CD14-positive monocyte (primary cell): Measurements from ENCODE around the gene RSPRY1. TPM values are rescaled to one million over a fixed set of nuclear protein-coding genes. Genes with fewer than 3 reads are reported as not detected.
A peak's percentile ranks its signal among the peaks of the same experiment; 100 is the strongest.

Experiments used
- DNase-seq, 3 donors: peaks; one replicate each; pipeline ENCODE4 v3.0.0-alpha.2; 2011 to 2022
- H2AFZ ChIP-seq: 2 replicates; pipeline ENCODE4 v1.6.0; 2012; ENCODE audit warnings: mild to moderate bottlenecking, low read depth, low read length, inconsistent platforms; ENCODE audit not compliant: insufficient read depth, poor library complexity, severe bottlenecking
- H3K27ac ChIP-seq, 2 donors: 1 replicate in 1 of 2; 2 replicates in 1 of 2; pipeline ENCODE4 v1.5.1; 2012 to 2013; ENCODE audit warnings: low read length in 2 of 2, control low read depth in 1 of 2, inconsistent platforms in 1 of 2, low read depth in 1 of 2, mild to moderate bottlenecking in 1 of 2
- H3K27me3 ChIP-seq, 2 donors: one replicate each; pipeline versions ENCODE4 v1.6.0 to v1.6.1; 2011 to 2013; ENCODE audit warnings: low read length in 2 of 2; ENCODE audit not compliant: control insufficient read depth in 2 of 2, insufficient read depth in 2 of 2
- H3K36me3 ChIP-seq, 2 donors: replicated peaks in 1 of 2; 1 replicate in 1 of 2; 2 replicates in 1 of 2; pipeline versions ENCODE4 v1.5.1 to v1.6.1; 2012 to 2013; ENCODE audit warnings: low read length in 2 of 2, control low read depth in 1 of 2, inconsistent platforms in 1 of 2, mild to moderate bottlenecking in 1 of 2; ENCODE audit not compliant: insufficient read depth in 2 of 2, control insufficient read depth in 1 of 2
- H3K4me1 ChIP-seq, 2 donors: 1 replicate in 1 of 2; 2 replicates in 1 of 2; pipeline versions ENCODE4 v1.5.1 to v1.6.1; 2012 to 2013; ENCODE audit warnings: low read length in 2 of 2, control low read depth in 1 of 2, inconsistent platforms in 1 of 2, mild to moderate bottlenecking in 1 of 2, moderate library complexity in 1 of 2; ENCODE audit not compliant: insufficient read depth in 2 of 2, control insufficient read depth in 1 of 2
- H3K4me2 ChIP-seq: replicated peaks from 2 replicates; pipeline ENCODE3; 2012; ENCODE audit warnings: low read length, moderate library complexity, mild to moderate bottlenecking; ENCODE audit not compliant: poor library complexity, severe bottlenecking; ENCODE audit errors: extremely low read depth
- H3K4me3 ChIP-seq, 3 experiments: fragments of 200-600 bp in 1 of 3; sonication (generic) in 1 of 3; replicated peaks in 1 of 3; 1 replicate in 2 of 3; 2 replicates in 1 of 3; pipeline ENCODE4 v1.5.1; 2011 to 2013; ENCODE audit warnings: low read length in 3 of 3, mild to moderate bottlenecking in 3 of 3, control low read depth in 2 of 3, low read depth in 2 of 3, inconsistent platforms in 1 of 3, moderate library complexity in 1 of 3
- H3K79me2 ChIP-seq: 2 replicates; pipeline ENCODE4 v1.6.0; 2012; ENCODE audit warnings: mild to moderate bottlenecking, control low read depth, inconsistent platforms, low read length, moderate library complexity; ENCODE audit not compliant: insufficient read depth
- H3K9ac ChIP-seq: 2 replicates; pipeline ENCODE4 v1.6.0; 2017; ENCODE audit warnings: low read length, mild to moderate bottlenecking; ENCODE audit not compliant: insufficient read depth, poor library complexity, severe bottlenecking
- H3K9me3 ChIP-seq, 2 donors: replicated peaks in 1 of 2; 1 replicate in 1 of 2; 2 replicates in 1 of 2; pipeline versions ENCODE4 v1.5.1 to v1.6.1; 2012 to 2013; ENCODE audit warnings: low read length in 2 of 2, control low read depth in 1 of 2; ENCODE audit not compliant: control insufficient read depth in 1 of 2, insufficient read depth in 1 of 2
- H4K20me1 ChIP-seq: 2 replicates; pipeline ENCODE4 v1.6.0; 2012; ENCODE audit warnings: mild to moderate bottlenecking, low read length, control low read depth, moderate library complexity; ENCODE audit not compliant: insufficient read depth
- H3K27ac Mint-ChIP-seq, 7 donors: one replicate each; pipeline ENCODE4 v1.8.0; 2020; ENCODE audit warnings: mild to moderate bottlenecking in 7 of 7, mixed read lengths in 7 of 7, moderate library complexity in 6 of 7, inconsistent platforms in 2 of 7
- H3K27me3 Mint-ChIP-seq, 3 donors: one replicate each; pipeline ENCODE4 v1.8.0; 2021 to 2022; ENCODE audit warnings: low read depth in 3 of 3, mild to moderate bottlenecking in 3 of 3, mixed read lengths in 3 of 3, moderate library complexity in 3 of 3, inconsistent platforms in 1 of 3
- H3K36me3 Mint-ChIP-seq, 2 donors: one replicate each; pipeline ENCODE4 v1.8.0; 2020; ENCODE audit warnings: mixed read lengths in 2 of 2, inconsistent platforms in 1 of 2, mild to moderate bottlenecking in 1 of 2
- H3K4me1 Mint-ChIP-seq: one replicate; pipeline ENCODE4 v1.8.0; 2020; ENCODE audit warnings: mild to moderate bottlenecking, mixed read lengths
- H3K4me3 Mint-ChIP-seq, 2 donors: one replicate each; pipeline ENCODE4 v1.8.0; 2020; ENCODE audit warnings: mild to moderate bottlenecking in 2 of 2, mixed read lengths in 2 of 2, moderate library complexity in 1 of 2
- H3K9me3 Mint-ChIP-seq, 7 donors: one replicate each; pipeline ENCODE4 v1.8.0; 2020 to 2022; ENCODE audit warnings: mixed read lengths in 7 of 7, mild to moderate bottlenecking in 6 of 7, moderate library complexity in 6 of 7, inconsistent platforms in 2 of 7
- CTCF ChIP-seq: fragments of 200-600 bp; IDR thresholded peaks from one replicate; pipeline ENCODE4 v1.8.0; 2022; ENCODE audit warnings: antibody characterized with exemption, mild to moderate bottlenecking
- WGBS: methylation state at CpG from one replicate; pipeline ENCODE4 v1.1.5; 2013; ENCODE audit warnings: missing lambda C conversion rate; ENCODE audit not compliant: insufficient coverage; 5-methylcytosine and 5-hydroxymethylcytosine counted together
- intact Hi-C, 2 donors: fragments of 100-400 bp; cut with micrococcal nuclease; formaldehyde crosslinking; loops; one replicate each; pipeline versions ENCODE4 v1.15.0 to v1.15.1; 2023
- polyA plus RNA-seq, 3 donors: library from polyadenylated mRNA; depleted of rRNA in 1 of 3; unstranded in 2 of 3; stranded (reverse) in 1 of 3; fragments of 300-500 nt in 2 of 3; fragments of >200 nt in 1 of 3; fragmentation: Illumina TruSeq in 2 of 3; gene quantifications; 1 replicate in 2 of 3; 2 replicates in 1 of 3; pipeline ENCODE4 v1.2.3, GENCODE V29; 2012 to 2021

The RSPRY1 gene
- polyA plus RNA-seq, 3 donors: 15.7 to 28.3 (median 21.3) TPM

DNA sequence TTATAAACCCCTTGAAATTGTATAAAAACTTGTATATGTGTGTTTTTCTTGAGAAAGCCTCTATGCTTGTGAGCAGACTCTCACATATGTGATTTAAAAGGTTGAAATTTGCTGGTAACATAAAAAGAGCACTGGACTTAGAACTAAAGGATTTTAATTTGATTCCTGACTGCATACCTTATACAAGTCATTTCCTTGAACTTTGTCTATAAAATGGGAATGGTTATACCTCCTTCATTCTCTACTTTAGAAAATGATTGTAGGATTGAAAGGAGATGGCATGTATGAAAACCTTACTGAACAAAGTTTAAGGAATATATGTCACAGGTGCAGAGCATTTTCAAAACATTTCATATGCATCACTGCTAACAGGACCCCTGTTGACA is 48.6 kb downstream of the RSPRY1 start:
- DNase-seq: no peak
- H3K4me1 Mint-ChIP-seq: peaks cover 9% of the 10 kb centered on the region
- Histone ChIP-seq H3K36me3 (peaks cover 77 to 96% of the 10 kb centered on the region in 2 donors), H3K9me3 (no peaks in the 10 kb centered on the region), H3K9ac (no peak overlapping the region), H4K20me1 (no peaks in the 10 kb centered on the region), H3K27me3 (no peaks in the 10 kb centered on the region), H3K4me1 (peaks cover 4 to 11% of the 10 kb centered on the region in 2 donors), H3K4me2 (no peak overlapping the region), H3K79me2 (no peaks in the 10 kb centered on the region), H2AFZ (no peak overlapping the region), H3K27ac (peak overlapping the region in 1 of 2 donors; percentile 64), H3K4me3 (no peak overlapping the region)
- no peak overlapping the region for H3K4me3 Mint-ChIP-seq
- peaks cover 74 to 83% of the 10 kb centered on the region in 2 donors for H3K36me3 Mint-ChIP-seq
- no peaks in the 10 kb centered on the region for H3K27me3 Mint-ChIP-seq
- intact Hi-C loops: no loop called here
- H3K27ac Mint-ChIP-seq: no peak overlapping the region
- H3K9me3 Mint-ChIP-seq: no peaks in the 10 kb centered on the region
- TF ChIP-seq CTCF: no peak

GRCh38 chr16:57235128-57236021 is 49.2 kb downstream of the RSPRY1 start:
- Histone ChIP-seq H3K36me3 (peaks cover 71 to 94% of the 10 kb centered on the region in 2 donors), H3K27me3 (no peaks in the 10 kb centered on the region), H3K4me3 (no peak overlapping the region), H3K4me1 (peaks cover 4 to 11% of the 10 kb centered on the region in 2 donors), H3K9ac (no peak overlapping the region), H4K20me1 (no peaks in the 10 kb centered on the region), H3K27ac (peak overlapping the region in 1 of 2 donors; percentile 64), H3K9me3 (no peaks in the 10 kb centered on the region), H3K4me2 (no peak overlapping the region), H3K79me2 (no peaks in the 10 kb centered on the region), H2AFZ (no peak overlapping the region)
- Mint-ChIP-seq H3K4me1 (peaks cover 9% of the 10 kb centered on the region), H3K36me3 (peaks cover 74 to 77% of the 10 kb centered on the region in 2 donors), H3K9me3 (no peaks in the 10 kb centered on the region), H3K4me3 (peak overlapping the region in 1 of 2 donors; percentile 60), H3K27me3 (no peaks in the 10 kb centered on the region), H3K27ac (peak overlapping the region in 5 of 7 donors; percentile 65 to 86 (median 70))
- no peak for TF ChIP-seq CTCF
- intact Hi-C loops: no loop called here
- DNase-seq: peak; percentile 35 to 70 (median 56)
- 58% methylated on average over 3 of the region's 8 CpGs for WGBS
